ENCODE measurements around the gene MFAP1.

DNA sequence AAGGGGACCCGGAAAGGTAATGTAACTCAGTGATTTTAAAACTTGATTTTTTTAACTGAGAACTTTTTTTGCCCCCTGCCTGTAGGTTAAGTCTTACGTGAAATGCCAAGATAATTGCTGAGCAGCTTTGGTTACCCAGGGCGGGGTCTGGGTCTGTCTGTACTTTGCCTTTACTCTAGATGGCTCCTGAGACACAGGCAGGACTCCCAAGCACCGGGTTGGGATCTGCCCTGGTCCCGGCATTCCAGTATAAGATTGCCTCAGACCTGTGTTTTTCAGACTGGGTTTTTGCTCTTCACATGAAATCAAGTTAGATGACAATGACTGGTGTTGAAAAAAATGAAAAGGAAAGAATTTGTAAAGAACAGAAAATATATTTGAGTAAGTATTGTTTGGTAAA, 42.6 kb upstream of the MFAP1 start:
- TF ChIP-seq POLR2A (IDR thresholded peaks at IDR 0.05; ENCODE audit: low read depth) (no peak), POLR2AphosphoS5 (IDR thresholded peaks at IDR 0.05) (no peak), EP300 (IDR thresholded peaks at IDR 0.05) (no peak)
- TF ChIP-seq, protein P1, sequence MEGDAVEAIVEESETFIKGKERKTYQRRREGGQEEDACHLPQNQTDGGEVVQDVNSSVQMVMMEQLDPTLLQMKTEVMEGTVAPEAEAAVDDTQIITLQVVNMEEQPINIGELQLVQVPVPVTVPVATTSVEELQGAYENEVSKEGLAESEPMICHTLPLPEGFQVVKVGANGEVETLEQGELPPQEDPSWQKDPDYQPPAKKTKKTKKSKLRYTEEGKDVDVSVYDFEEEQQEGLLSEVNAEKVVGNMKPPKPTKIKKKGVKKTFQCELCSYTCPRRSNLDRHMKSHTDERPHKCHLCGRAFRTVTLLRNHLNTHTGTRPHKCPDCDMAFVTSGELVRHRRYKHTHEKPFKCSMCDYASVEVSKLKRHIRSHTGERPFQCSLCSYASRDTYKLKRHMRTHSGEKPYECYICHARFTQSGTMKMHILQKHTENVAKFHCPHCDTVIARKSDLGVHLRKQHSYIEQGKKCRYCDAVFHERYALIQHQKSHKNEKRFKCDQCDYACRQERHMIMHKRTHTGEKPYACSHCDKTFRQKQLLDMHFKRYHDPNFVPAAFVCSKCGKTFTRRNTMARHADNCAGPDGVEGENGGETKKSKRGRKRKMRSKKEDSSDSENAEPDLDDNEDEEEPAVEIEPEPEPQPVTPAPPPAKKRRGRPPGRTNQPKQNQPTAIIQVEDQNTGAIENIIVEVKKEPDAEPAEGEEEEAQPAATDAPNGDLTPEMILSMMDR (IDR thresholded peaks at IDR 0.05), result no peak
